ENCODE measurements around the gene ASB3.
A peak's percentile ranks its signal among the peaks of the same experiment; 100 is the strongest.
"Not testable (repeated sequence)": the region's sequence is repeated elsewhere in the genome, so short reads cannot be mapped to it uniquely, and the experiment has no call there.

The ASB3 gene

DNA sequence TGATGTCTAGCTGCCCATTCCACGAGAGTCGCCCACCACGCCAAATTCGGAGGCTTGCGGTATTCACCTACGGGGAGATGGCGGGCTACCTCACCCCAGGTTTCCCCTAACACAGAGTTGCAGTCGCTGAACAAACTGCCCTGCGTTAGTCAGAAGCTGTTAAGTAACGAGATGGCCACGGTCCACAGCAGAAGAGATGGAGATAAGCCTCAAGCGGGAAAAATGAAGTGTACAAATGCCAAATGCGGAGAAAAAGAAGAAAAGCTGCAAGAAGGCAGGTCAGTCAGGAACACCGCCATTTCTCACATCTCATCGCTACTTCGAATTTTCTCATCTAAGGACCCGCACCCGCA is 425 bp downstream of the ASB3 start:
- peak; percentile 20 for DNase-seq

DNA sequence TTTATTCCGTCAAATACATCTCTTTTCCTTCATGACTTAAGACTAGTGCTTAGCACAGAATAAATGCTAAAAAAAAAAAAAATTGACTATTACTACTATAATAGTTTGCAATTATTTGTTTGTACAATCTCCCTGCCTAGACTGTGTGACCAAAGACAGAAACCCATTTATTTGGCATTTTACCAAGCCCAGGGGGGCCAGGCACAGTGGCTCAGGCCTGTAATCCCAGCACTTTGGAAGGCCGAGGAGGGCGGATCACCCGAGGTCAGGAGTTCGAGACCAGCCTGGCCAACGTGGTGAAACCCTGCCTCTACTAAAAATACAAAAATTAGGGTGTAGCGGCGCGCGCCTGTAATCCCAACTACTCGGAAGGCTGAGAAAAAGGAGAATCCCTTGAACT is 1.4 kb downstream of the ASB3 start:
- no peak for DNase-seq

DNA sequence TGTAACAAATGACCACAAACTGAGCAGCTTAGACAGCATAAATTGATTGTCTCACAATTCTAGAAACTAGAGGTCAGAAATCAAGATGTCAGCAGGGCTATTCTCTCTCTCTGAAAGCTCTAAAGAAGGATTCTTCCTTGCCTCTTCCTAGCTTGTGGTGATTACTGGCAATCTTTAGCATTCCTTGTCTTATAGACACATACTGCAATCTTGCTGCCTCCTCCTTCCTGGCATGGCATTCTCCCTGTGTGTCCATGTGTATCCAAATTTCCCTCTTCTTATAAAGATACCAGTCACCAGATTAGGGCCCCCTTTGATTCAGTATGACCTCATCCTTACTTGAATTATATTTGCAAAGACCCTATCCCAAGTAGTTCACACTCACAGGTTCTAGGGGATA is 2.3 kb downstream of the ASB3 start:
- no peak for DNase-seq

DNA sequence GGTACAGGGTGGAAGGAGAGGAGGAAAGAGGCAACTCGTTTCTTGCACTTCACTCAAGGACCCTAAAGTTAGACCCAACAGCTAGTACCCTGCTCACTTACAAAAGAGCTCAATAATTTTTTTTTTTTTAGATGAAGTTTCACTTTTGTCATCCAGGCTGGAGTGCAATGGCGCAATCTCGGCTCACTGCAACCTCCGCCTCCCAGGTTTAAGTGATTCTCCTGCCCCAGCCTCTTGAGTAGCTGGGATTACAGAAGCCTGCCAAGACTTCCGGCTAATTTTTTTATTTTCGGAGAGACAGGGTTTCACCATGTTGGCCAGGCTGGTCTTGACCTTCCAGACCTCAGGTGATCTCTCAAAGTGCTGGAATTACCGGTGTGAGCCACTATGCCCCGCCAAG is 4.1 kb downstream of the ASB3 start:
- DNase-seq = no peak

DNA sequence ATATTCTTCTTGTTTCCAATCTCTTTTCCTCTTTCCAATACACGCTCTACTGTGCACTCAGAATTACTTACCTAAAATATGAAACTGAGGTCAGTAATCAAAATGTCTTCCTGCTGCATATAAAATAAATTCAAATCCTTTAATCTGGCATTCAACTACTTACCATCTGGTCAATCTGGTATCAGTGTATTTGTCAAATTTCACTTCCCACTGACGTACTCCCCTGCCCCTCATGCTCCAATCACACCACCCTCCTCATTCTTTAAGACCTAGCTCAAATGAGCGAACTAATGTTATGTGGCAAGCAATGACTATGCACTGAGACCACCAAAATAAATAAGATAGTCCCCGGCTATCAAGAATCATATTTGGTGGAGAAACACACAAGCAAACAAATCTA is 6.7 kb downstream of the ASB3 start:
- no peak for DNase-seq

DNA sequence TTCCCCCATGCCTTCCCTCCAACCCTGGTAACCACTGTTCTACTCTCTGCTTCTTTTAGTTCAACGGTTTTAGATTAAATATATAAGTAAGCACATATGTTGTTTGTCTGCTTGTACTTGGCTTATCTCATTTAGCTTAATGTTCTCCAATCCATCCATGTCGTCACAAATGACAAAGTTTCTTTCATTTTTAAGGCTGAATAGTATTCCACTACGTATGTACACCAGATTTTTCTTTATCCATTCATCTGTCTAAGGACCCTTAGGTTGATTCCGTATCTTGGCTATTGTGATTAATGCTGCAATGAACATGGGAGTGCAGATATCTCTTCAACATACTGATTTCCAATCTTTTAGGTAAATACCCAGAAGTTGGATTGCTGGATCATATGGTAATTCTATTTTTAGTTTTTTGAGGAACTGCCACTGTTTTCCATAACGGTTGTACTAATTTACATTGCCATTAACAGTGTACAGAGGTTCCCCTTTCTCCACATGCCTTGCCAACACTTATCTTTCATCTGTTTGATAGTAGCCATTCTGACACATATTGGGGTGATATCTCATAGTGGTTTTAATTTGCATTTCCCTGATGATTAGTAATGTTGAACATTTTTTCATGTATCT is 8.1 kb downstream of the ASB3 start:
- DNase-seq = no peak

DNA sequence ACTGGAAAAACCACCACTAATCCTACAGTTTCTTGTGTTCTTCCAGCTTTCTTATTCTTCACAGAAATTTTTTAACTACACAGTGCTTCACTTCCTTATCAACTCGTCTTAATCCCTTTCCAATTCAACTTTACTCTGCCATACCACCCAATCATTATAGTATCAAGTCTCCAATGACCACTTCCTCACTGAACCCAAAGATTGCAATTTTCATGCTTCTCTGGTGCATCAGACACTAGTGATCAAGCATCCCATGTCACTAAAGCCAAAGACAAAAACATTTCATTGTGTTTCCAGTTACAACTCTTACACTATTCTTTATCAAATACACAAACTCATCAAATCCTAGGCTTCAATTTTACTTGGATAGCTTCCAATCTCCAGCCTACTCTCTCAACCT is 9.6 kb downstream of the ASB3 start:
- no peak for DNase-seq

DNA sequence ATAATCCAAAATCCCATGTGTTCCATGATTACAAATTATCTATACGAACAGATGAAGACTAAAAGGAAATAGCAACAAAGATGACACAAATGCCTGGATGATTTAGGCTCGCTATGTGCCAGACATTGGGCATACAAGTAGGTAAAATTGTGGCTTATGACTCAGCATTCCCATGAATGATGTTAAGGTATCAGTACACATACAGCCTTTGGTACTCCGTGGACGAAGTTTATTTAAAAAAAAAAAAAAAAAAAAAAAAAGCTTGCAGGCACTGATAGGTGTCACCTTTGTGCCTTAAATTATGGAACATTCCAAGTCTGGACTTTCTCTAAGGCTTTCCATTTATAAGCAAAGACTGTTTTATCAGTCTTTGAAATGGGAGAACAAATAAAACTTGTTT is 16.5 kb downstream of the ASB3 start:
- DNase-seq = no peak

DNA sequence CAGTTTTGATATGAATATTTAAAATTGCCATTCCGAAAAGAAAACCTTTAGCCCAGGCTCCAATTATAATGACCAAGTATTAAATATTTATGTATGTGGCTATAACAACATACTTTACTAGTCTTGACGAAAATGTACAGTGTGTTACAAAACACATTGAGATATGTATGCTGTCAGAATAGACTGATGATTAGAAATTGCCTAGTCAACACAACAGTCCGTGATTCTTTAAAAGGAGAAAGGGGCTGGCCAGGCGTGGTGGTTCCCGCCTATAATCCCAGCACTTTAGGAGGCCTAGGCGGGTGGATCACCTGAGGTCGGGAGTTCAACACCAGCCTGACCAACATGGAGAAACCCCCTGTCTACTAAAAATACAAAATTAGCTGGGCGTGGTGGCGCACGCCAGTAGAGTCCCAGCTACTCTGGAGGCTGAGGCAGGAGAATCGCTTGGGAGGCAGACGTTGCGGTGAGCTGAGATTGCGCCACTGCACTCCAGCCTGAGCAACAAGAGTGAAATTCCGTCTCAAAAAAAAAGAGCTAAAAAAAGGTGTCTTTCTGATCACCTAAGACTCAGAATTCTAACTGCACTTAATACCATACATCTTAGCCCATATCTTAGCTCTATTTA is 17.3 kb downstream of the ASB3 start:
- DNase-seq = no peak

DNA sequence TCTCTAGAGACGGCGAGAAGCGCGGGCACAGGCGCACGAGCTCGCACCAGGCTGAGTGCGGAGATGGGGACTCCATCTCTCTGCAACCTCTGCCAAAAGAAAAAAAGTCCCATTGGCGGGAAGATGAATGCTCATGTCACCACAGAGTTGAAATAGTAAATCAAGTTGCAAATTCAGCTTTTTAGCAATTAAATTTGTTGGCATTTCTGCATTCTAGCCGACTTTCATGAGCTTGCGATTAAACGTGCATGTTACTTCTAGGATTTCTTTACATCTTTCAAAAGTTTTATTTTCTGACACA is 18.6 kb downstream of the ASB3 start:
- no peak for DNase-seq

DNA sequence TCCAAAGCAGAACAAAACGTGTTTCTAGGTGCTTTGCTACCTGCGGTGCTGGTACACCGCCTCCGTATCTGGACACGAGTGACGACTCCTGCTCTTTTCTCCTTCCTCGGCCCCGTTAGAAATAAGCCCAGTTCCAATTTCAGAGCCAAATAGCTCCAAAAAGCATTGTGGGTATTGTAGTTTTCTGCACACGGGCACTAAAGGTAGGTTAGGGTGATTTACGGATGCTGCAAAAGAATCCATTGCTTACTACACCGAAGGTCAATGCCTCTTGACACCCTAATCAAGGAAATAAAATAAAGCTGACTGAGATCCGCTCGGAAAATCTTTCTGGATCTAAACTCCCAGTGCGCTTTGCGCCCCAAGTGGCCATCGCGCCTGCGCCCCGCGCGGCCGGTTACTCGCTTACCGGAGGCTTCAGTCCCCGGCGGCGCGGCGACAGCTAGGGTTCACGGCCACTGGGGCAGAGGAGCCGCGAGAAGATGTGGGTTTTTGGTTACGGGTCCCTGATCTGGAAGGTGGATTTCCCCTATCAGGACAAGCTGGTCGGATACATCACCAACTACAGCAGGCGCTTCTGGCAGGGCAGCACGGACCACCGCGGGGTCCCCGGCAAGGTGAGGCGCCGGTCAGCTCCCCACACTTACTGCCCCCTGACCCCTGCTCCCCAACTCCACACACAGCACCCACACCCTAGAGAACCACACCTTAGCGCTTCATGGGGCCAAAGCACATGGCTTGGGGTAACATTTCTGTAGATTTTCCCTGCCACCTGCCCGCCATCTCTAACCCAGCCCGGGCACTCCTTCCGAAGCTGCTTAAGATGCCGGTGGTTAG is 19.1 kb downstream of the ASB3 start, which contains the start of gene CHAC2:
TSS of gene CHAC2 (plus strand) at position 400 of the 837 bp plus-strand sequence. CDS start at position 483, 83 bp downstream.
- DNase-seq = peak; percentile 88

DNA sequence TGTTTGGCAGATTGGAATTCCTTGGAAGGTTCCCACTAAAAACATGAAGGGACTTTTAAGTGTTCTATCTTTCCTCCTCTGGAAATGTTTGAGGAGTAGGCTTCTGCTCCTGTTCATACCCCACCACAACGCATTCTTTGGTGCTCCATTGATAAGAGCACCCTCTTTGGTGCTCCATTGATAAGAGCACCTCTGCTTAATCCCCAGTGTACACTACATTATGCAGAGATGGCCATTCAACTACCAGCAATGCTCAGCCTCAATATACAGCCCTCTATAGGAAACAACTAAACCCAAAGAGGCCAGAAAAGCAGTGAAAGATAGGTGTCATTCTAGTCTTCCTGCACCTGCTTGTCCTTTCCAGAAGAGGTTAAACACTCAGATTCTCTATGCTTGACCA is 21.0 kb downstream of the ASB3 start:
- no peak for DNase-seq

DNA sequence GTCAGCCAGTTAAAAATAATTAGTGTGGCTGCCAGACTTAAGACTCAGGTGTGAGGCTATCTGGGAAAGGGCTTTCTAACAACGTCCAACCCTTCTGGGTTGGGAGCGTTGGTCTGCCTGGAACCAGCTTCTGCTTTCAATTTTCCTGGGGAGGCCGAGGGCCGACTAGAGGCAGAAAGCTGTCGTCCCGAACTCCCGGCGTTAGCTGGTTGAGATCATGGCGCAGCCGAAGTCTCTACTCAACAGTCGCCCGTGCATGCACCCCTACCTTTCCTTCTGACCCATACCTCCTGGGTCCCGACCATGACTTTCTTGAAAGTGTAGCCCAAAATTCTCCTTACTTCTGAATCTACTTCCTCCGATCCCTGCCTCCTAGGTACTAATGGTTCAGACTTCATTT is 29.5 kb downstream of the ASB3 start:
- DNase-seq = not testable (repeated sequence)

DNA sequence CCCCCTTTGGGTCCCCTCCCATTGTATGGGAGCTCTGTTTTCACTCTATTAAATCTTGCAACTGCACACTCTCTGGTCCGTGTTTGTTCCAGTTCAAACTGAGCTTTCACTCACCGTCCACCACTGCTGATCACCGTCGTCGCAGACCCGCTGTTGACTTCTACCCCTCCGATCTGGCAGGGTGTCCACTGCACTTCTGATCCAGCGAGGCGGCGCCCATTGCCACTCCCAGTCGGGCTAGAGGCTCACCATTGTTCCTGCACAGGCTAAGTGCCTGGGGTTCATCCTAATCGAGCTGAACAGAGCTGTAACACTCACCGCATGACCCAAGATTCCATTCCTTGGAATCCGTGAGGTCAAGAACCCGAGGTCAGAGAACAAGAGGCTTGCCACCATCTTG is 30.1 kb downstream of the ASB3 start:
- DNase-seq = no peak

DNA sequence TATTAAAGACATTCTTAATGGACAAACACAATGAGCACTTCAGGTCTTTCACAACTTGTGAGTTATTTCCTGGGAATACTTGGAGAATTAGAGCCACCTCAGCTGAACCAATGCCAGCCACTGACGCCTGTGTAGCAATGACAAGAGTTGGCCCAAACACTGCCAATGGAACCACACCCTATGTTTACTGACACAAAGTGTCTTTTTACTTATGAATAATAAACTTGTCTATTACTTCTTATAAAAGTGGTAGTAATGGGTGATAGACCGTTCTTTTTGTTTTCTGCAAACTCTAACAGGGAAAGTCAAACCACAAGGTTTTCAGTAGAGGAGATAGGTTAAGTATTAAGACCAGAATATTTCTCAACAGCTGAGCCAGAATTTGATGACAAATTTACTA is 31.6 kb downstream of the ASB3 start:
- DNase-seq = no peak

DNA sequence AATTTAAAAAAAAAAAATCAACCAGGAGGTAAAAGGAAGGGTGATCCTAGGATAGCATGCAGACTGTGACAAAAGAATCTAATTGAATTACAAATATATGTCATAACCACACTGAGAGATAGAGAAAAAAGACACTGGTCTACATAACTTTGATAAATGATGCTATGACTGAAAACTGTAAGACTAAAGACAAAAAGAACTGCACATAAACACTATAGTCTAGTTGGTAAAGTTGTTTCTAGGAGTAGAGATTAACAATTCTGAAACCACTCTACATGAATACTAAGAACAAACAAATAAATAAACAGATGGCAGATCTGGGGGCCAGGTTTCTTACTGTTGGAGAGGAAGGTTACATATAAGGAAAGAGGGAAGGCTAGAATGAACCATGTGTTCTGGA is 33.7 kb downstream of the ASB3 start:
- DNase-seq = no peak

DNA sequence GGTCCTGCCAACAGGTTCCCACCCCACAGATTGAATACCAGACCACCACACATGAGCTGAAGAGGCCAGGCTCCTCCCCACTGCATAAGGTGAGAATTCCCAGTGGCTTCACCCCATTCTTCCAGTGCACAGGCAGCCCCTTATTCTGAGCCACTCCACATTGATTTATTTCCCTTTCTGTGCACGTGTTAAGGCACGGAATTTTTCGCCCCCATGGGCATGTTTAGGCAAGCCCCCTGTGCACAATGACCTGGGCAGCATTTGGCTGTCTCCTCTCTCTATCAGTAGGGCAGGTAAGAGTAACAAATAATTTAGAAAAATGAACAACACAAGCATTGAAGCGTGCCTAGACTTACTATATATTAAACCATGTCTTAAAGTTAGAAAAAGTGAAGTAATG is 34.4 kb downstream of the ASB3 start:
- DNase-seq = no peak

DNA sequence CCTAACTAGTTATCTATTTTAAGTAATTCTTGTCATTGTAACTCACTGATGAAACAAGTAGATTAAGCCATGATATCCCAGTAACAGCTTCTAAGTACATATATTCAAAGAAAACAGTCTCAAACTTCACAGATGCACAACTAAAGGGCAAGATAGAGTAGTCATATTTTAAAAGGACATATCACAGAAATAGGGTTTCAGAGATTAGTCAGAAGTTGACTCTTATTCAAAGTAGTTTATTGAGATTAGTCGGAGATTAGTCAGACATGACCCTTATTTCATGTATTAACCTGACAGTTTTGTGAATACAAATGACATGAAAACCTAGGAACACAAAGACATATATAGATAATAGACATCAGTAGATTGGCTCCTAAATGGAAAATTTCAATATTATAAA is 35.0 kb downstream of the ASB3 start:
- no peak for DNase-seq

DNA sequence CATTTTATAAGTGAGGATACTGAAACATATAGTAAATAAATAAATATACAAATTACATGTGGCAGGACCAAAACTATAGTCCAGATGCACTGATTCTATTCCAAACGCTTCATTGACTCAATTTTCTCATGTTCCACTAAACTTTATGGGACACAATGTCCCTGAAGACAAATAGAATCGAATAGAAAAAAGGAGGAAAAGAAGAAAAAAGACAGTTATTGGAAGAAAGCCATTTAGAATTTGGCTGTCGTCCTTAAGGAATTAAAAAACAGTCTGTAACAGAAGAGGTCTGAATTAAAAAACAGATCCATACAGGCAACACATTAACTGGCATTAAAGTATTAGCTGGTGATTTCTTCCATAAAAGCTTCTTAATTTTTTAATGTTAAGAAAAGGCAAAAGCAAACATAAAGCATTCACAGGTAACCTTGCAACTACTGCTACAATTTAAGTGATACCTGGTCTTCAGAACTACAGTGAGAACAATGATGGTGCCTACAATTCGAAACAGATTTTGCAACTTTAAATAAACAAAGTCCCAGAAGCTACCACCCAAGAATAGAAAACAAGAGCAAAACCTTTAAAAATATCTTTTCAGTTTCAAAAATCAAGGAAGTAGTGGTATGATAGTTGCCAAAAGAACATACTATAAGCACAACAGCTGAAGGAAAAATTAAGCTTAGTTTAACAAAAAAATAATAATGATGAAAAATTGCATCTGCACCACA is 36.5 kb downstream of the ASB3 start:
- DNase-seq = no peak

DNA sequence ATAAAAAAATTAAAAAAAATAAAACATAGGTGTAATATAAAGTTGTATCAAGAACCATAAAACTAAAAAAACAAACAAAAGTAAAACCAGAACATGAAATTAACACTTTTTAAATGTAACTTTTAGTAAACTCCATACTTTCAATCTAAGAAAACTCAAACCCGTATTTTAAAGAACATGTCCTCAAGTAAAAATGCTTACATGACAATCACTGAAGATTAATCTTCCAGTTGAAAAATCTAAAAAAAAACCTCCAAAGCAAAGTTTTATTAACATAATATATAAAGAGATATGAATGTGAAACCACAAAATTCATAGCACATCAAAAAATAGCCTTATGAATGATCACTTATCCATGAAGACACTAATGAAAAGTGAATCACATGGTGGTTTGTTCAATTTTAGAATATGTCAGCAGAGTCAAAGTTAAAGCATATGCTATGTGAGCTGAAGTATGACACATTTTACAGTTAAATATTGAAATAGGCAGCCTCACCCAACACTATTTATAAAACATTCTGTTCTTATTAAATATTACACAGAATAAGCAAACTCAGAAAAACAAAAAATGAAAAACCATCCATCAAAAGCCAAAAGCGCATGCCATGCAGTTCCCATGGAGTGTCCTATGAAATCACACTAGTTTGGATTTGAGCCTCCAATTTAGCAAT is 42.2 kb downstream of the ASB3 start:
- no peak for DNase-seq

DNA sequence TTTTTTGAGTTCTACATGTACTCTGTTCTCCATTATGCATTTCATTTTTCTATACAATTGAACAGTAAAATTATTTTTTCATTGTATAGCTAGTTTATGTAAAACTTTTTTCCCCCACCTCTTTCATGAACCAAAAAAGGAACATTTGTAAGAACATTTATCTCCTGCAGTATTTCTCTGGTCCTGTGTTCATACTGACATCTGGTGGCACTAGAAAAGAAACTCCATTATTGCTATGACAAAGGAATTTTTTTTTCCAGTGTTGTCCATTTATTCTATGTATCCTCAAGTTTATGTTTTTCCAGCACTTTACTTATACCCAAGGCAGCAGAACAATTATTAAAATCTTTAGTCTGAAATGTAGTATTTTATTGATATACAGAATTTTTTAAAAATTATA is 46.6 kb downstream of the ASB3 start:
- DNase-seq = no peak

DNA sequence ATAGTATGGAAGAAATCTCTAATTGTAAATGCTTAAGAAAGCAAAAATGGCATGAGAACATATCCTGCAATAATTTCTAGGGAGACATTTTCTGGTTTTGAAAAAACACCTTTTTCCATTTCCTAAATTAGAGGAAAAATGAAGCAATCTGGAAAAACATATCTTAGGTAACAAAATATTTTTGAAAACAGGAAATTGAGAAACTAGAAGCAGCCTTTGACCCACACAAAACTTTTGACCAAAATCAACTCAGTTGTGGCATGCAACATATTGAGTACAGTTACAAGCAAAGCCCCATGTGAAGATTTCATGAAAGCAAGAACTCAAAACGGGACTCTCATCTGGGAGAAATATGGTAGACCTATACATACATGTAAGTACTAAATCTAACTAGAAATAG is 47.7 kb downstream of the ASB3 start:
- no peak for DNase-seq

DNA sequence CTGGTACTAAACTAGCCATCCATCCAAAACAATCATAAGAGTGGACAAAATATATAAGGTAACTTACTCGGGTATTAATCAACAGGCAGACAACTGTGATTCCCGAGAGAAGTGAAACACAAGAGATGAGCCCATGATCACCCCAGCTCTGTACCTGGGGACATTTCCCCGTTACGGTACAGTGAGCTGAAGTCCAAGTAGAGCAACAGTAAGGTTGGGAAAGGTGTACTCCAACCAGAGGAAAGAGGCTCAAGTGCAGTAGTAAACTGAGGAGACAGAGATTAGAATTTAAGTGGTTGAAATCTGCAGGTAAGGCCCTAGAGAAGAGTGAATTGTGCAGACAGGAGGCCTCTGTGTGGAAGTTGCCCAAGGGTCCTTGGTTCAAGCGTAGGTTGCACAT is 49.7 kb downstream of the ASB3 start:
- no peak for DNase-seq

Measured in stimulated activated CD4-positive, alpha-beta T cell treated with anti-CD3 and anti-CD28 coated beads, Interleukin-1b, Interleukin-23, amount 100 ng/mL, for 48 hours (primary cell).